T-cell (primary cell): ENCODE results near the gene MRPL51. TPM values are rescaled to one million over a fixed set of nuclear protein-coding genes. Genes with fewer than 3 reads are reported as not detected.

Source experiments
- ATAC-seq, 4 experiments: fragments of 200-7000 bp in 3 of 4; fragments of 150-1000 bp in 1 of 4; cut with Tn5 transposase; replicated peaks in 1 of 4; 1 replicate in 3 of 4; 2 replicates in 1 of 4; pipeline ENCODE4 v1.10.0; 2021; ENCODE audit warnings: moderate library complexity in 3 of 4, mild to moderate bottlenecking in 2 of 4, moderate number of reproducible peaks in 1 of 4
- CTCF ChIA-PET, 2 donors: fragments of 300-600 bp; sonication (Branson Sonifier 250); formaldehyde crosslinking; loops; one replicate each; lab custom pipeline; 2022; ENCODE audit warnings: antibody characterized with exemption in 2 of 2; lab: Charles Lee
- POLR2A ChIA-PET, 2 donors: fragments of 300-600 bp; sonication (Branson Sonifier 250); formaldehyde crosslinking; loops; one replicate each; lab custom pipeline; 2022; ENCODE audit warnings: antibody characterized with exemption in 2 of 2; lab: Charles Lee
- DNase-seq, 35 experiments: peaks; one replicate each; pipeline versions ENCODE4 v3.0.0 to v3.0.0-alpha.2; 2013 to 2023
- H3K27ac ChIP-seq: one replicate; pipeline ENCODE4 v1.5.1; 2013; ENCODE audit warnings: low read length
- H3K27me3 ChIP-seq, 2 experiments: replicated peaks in 1 of 2; 1 replicate in 1 of 2; 2 replicates in 1 of 2; pipeline versions ENCODE4 v1.6.1 to v1.7.0; 2013; ENCODE audit warnings: low read length in 1 of 2, mixed read lengths in 1 of 2; ENCODE audit not compliant: control insufficient read depth in 2 of 2, insufficient read depth in 2 of 2; ENCODE audit errors: extremely low read depth in 1 of 2
- H3K36me3 ChIP-seq, 2 donors: 1 replicate in 1 of 2; 2 replicates in 1 of 2; pipeline versions ENCODE4 v1.6.1 to v1.7.0; 2013; ENCODE audit warnings: low read length in 1 of 2; ENCODE audit not compliant: control insufficient read depth in 2 of 2, insufficient read depth in 1 of 2; ENCODE audit errors: extremely low read depth in 1 of 2
- H3K4me1 ChIP-seq, 2 experiments: 1 replicate in 1 of 2; 2 replicates in 1 of 2; pipeline versions ENCODE4 v1.6.1 to v1.7.0; 2013; ENCODE audit warnings: low read length in 2 of 2, mixed read lengths in 1 of 2; ENCODE audit not compliant: insufficient read depth in 2 of 2, control insufficient read depth in 1 of 2; ENCODE audit errors: extremely low read depth in 1 of 2
- H3K4me3 ChIP-seq, 2 donors: 1 replicate in 1 of 2; 2 replicates in 1 of 2; pipeline versions ENCODE4 v1.5.1 to v1.7.0; 2013; ENCODE audit warnings: mild to moderate bottlenecking in 2 of 2, low read length in 1 of 2, moderate library complexity in 1 of 2; ENCODE audit not compliant: control insufficient read depth in 1 of 2; ENCODE audit errors: extremely low read depth in 1 of 2
- H3K9me3 ChIP-seq: 2 replicates; pipeline ENCODE4 v1.7.0; 2013
- H3K27ac Mint-ChIP-seq, 2 donors: one replicate each; pipeline ENCODE4 v1.8.0; 2020 to 2021; ENCODE audit warnings: mild to moderate bottlenecking in 2 of 2, mixed read lengths in 2 of 2
- H3K27me3 Mint-ChIP-seq, 2 donors: one replicate each; pipeline ENCODE4 v1.8.0; 2021 to 2022; ENCODE audit warnings: mixed read lengths in 2 of 2
- H3K36me3 Mint-ChIP-seq: one replicate; pipeline ENCODE4 v1.8.0; 2021; ENCODE audit warnings: mixed read lengths
- H3K4me1 Mint-ChIP-seq, 3 donors: one replicate each; pipeline ENCODE4 v1.8.0; 2020 to 2022; ENCODE audit warnings: mixed read lengths in 3 of 3, mild to moderate bottlenecking in 1 of 3
- H3K4me3 Mint-ChIP-seq, 3 donors: one replicate each; pipeline ENCODE4 v1.8.0; 2020 to 2022; ENCODE audit warnings: mild to moderate bottlenecking in 3 of 3, mixed read lengths in 3 of 3, moderate library complexity in 3 of 3
- H3K9me3 Mint-ChIP-seq, 3 donors: one replicate each; pipeline ENCODE4 v1.8.0; 2020 to 2022; ENCODE audit warnings: mixed read lengths in 3 of 3
- WGBS: methylation state at CpG from one replicate; pipeline ENCODE4 v1.1.5; 2013; ENCODE audit warnings: missing lambda C conversion rate; ENCODE audit not compliant: insufficient coverage; 5-methylcytosine and 5-hydroxymethylcytosine counted together
- total RNA-seq, 35 experiments: library from RNA in 6 of 35; stranded (reverse) in 6 of 35; fragments of 120-200 nt in 1 of 35; gene quantifications; one replicate each; pipeline versions ENCODE4 v1.2.1 to v1.2.4 and lab custom pipeline; 2013 to 2026

The MRPL51 gene
- total RNA-seq, 5 donors from 2014 or later (not counting 1 experiment from before 2014, with no cell fraction given), result 34.3 to 86.6 (median 80.3) TPM

GRCh38 chr12:6463216-6463615 is 29.8 kb downstream of the MRPL51 start:
- peak overlapping the region; percentile 22 to 40 for H3K4me3 ChIP-seq
- Mint-ChIP-seq H3K36me3 (peaks cover 69% of the 10 kb centered on the region), H3K9me3 (no peaks in the 10 kb centered on the region), H3K27ac (peak overlapping the region; percentile 98), H3K27me3 (no peaks in the 10 kb centered on the region), H3K4me1 (peaks cover 92 to 96% (median 96%) of the 10 kb centered on the region in 3 donors), H3K4me3 (peak overlapping the region; percentile 69 to 81 (median 69))
- peaks cover 59 to 88% of the 10 kb centered on the region in 2 experiments for H3K4me1 ChIP-seq
- no CpG with 5 or more reads among the region's 7 CpGs for WGBS
- ATAC-seq (peak; percentile 19 to 43 (median 41)), DNase-seq (peak in 10 of 35 experiments; percentile 18 to 57 (median 40))
- H3K27me3 ChIP-seq, result no peaks in the 10 kb centered on the region
- no peaks in the 10 kb centered on the region for H3K9me3 ChIP-seq
- peaks cover 17 to 77% of the 10 kb centered on the region in 2 donors for H3K36me3 ChIP-seq
- H3K27ac ChIP-seq, result peak overlapping the region; percentile 92
- ChIA-PET CTCF (interaction anchor here (0.6 to 4.2 kb wide), 10 partner anchors 8 to 128 kb away, joined by 3 to 25 read pairs (median 5); partner anchors contain the start of gene VAMP1 (in 1 of the 2)), POLR2A (interaction anchor here (0.6 to 1.2 kb wide), 5 partner anchors 10 to 1710 kb away, joined by 3 to 6 read pairs (median 3); partner anchors contain the start of gene TAPBPL (in 1 of the 2))

GRCh38 chr12:6462234-6462995 is 30.6 kb downstream of the MRPL51 start:
- 67% methylated on average over 11 of the region's 14 CpGs for WGBS
- CTCF ChIA-PET, result interaction anchor here (0.5 to 4.2 kb wide), 16 partner anchors 8 to 128 kb away, joined by 3 to 25 read pairs (median 7); partner anchors contain the start of genes VAMP1 (in 2 of the 2), CD27 (in 1 of the 2) and TAPBPL (in 1 of the 2)

DNA sequence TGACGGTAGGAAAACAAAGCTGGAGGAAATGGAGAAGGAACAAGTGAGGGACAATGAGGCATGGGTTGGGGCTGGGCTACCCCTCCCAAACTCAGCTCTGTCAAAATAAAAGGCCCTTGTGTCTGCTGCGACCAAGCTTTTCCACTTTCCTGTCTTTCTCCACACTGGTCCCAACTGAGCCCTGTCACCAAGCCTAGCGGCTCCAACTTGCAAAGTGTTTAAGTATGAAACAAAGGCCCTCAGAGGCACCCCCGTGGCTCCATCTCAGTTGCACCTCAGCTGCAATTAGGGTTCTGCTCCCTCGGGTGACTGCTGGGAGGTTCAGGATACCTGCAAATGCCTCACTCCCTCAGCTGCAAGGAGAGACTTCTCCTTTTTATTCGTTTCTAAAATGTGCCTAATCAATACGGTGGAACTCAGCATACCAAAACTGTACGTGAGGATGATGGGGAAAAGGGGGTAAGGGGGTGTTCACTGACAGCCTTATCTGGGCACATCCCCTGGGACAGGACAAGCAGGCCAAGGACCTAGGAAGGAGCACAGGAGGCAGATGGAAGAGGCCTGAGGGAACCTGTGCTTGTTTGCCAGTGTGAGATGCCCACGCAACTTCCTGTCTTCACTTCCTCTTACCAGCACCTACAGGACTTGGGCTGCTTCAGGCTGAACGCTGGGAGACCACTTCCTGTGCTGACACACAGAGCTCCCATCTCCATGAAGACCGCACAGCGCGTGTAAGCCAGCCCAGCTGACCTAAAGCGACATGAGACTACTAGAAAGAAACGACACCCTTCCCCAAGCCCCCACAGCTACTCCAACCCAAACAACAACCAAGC is 31.4 kb downstream of the MRPL51 start:
- Histone ChIP-seq H3K4me3 (peak overlapping the region; percentile 29 to 30), H3K36me3 (peaks cover 25 to 88% of the 10 kb centered on the region in 2 donors), H3K27ac (peak overlapping the region; percentile 92), H3K9me3 (no peaks in the 10 kb centered on the region), H3K27me3 (no peaks in the 10 kb centered on the region), H3K4me1 (peaks cover 60 to 91% of the 10 kb centered on the region in 2 experiments)
- peak overlapping the region; percentile 69 to 81 (median 69) for H3K4me3 Mint-ChIP-seq
- H3K4me1 Mint-ChIP-seq, result peaks cover 84 to 91% (median 90%) of the 10 kb centered on the region in 3 donors
- CTCF ChIA-PET, result interaction anchor here (0.5 to 4.2 kb wide), 19 partner anchors 9 to 127 kb away, joined by 3 to 25 read pairs (median 6); partner anchors contain the start of genes CD27 (in 1 of the 2), GAPDH (in 1 of the 2), TAPBPL (in 1 of the 2) and VAMP1 (in 1 of the 2)
- peak; percentile 61 to 93 (median 85) for DNase-seq
- no peaks in the 10 kb centered on the region for H3K27me3 Mint-ChIP-seq
- WGBS, result 9% methylated on average over 9 of the region's 15 CpGs
- peak overlapping the region; percentile 98 for H3K27ac Mint-ChIP-seq
- POLR2A ChIA-PET, result interaction anchor here (0.6 to 2.7 kb wide), 8 partner anchors 9 to 334 kb away, joined by 3 to 18 read pairs (median 6); partner anchors contain the start of genes VAMP1 (in 2 of the 2), GAPDH (in 1 of the 2) and TAPBPL (in 1 of the 2)
- peak; percentile 87 to 89 (median 88) for ATAC-seq
- peaks cover 69% of the 10 kb centered on the region for H3K36me3 Mint-ChIP-seq
- H3K9me3 Mint-ChIP-seq, result no peaks in the 10 kb centered on the region

More at GRCh38 chr12:6462234-6462995, 30.6 kb downstream of the MRPL51 start:
- Histone ChIP-seq H3K9me3 (no peaks in the 10 kb centered on the region), H3K4me1 (peaks cover 58 to 86% of the 10 kb centered on the region in 2 experiments), H3K27ac (peak overlapping the region; percentile 92), H3K4me3 (peak overlapping the region; percentile 26 to 30), H3K36me3 (peaks cover 22 to 83% of the 10 kb centered on the region in 2 donors), H3K27me3 (no peaks in the 10 kb centered on the region)
- no peaks in the 10 kb centered on the region for H3K9me3 Mint-ChIP-seq
- H3K27ac Mint-ChIP-seq, result peak overlapping the region; percentile 98
- ATAC-seq, result peak in 2 of 4 experiments; percentile 17 to 59
- POLR2A ChIA-PET, result interaction anchor here in 1 of 2 donors (0.6 to 2.7 kb wide), 5 partner anchors 8 to 333 kb away, joined by 3 to 18 read pairs (median 11); partner anchors contain the start of genes GAPDH, TAPBPL and VAMP1
- H3K27me3 Mint-ChIP-seq, result no peaks in the 10 kb centered on the region
- H3K4me3 Mint-ChIP-seq, result peak overlapping the region; percentile 69 to 81 (median 69)
- H3K36me3 Mint-ChIP-seq, result peaks cover 70% of the 10 kb centered on the region
- H3K4me1 Mint-ChIP-seq, result peaks cover 86 to 92% (median 91%) of the 10 kb centered on the region in 3 donors
- peak in 10 of 35 experiments; percentile 23 to 74 (median 29) for DNase-seq

DNA sequence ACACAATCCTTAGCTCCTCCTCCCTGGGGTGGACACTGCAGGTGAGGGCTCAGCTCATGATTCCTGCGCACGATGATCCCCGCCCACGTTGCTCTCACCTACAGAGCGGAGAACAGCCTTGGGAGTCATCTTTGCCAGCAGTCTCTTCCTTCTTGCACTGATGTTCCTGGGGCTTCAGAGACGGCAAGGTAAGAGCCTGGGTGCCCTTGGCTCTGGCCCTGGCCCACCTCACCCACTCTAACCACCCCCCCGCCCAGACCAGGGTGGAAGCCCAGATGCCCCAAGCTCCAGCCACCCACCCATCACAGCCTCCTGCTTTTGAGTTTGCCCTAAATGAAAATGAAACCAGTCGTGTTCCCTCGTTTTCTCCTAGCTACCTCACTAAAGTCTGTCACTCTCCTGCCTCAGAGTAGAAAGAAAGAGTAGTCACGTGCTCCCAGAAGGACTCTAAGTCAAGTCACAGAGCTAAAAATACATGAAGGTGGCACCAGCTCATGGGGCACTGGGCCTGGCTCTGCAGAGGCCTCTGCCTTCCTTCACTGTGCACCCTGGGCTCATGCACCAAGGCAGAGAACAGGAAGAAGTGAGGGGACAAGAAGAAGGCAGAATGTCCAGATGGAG is 32.2 kb downstream of the MRPL51 start:
- POLR2A ChIA-PET, result interaction anchor here (1.0 to 2.7 kb wide), 4 partner anchors 8 to 11 kb away, joined by 3 to 18 read pairs (median 8); partner anchors contain the start of genes VAMP1 (in 2 of the 2) and TAPBPL (in 1 of the 2)
- WGBS, result 9% methylated on average over 9 of the region's 10 CpGs
- Mint-ChIP-seq H3K27ac (peak overlapping the region; percentile 98), H3K27me3 (no peaks in the 10 kb centered on the region), H3K36me3 (peaks cover 65% of the 10 kb centered on the region), H3K4me3 (peak overlapping the region; percentile 69 to 81 (median 69)), H3K9me3 (no peaks in the 10 kb centered on the region), H3K4me1 (peaks cover 82 to 87% (median 86%) of the 10 kb centered on the region in 3 donors)
- ATAC-seq (peak in 3 of 4 experiments; percentile 4 to 19 (median 7)), DNase-seq (peak in 1 of 35 experiments; percentile 71)
- H3K9me3 ChIP-seq, result no peaks in the 10 kb centered on the region
- peak overlapping the region; percentile 30 to 39 for H3K4me3 ChIP-seq
- no peaks in the 10 kb centered on the region for H3K27me3 ChIP-seq
- peaks cover 23 to 86% of the 10 kb centered on the region in 2 donors for H3K36me3 ChIP-seq
- H3K4me1 ChIP-seq, result peaks cover 55 to 85% of the 10 kb centered on the region in 2 experiments
- CTCF ChIA-PET, result interaction anchor here (0.5 to 4.2 kb wide), 15 partner anchors 9 to 203 kb away, joined by 3 to 25 read pairs (median 5); partner anchors contain the start of genes GAPDH (in 1 of the 2), MRPL51 (in 1 of the 2), TAPBPL (in 1 of the 2) and VAMP1 (in 1 of the 2)
- peak overlapping the region; percentile 92 for H3K27ac ChIP-seq

DNA sequence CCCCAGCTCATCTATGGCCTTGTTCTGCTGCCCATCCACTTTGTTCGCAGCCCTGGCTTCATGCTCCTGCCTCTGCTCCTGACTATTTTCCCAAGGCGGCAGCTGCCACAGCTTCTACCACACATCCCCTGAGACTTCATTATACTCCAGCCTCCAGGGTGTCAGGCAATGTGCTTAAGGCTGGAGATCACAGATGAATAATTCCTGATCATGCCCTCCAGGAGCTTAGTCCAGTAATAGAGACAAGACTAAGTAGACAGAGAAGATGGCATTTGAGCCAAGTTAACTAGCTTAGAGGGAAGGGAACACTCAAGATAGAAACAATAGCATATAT is 34.1 kb downstream of the MRPL51 start:
- H3K9me3 Mint-ChIP-seq, result no peaks in the 10 kb centered on the region
- Histone ChIP-seq H3K9me3 (no peaks in the 10 kb centered on the region), H3K27me3 (no peaks in the 10 kb centered on the region), H3K4me3 (no peak overlapping the region), H3K4me1 (peaks cover 38 to 76% of the 10 kb centered on the region in 2 experiments), H3K36me3 (peaks cover 20 to 86% of the 10 kb centered on the region in 2 donors), H3K27ac (peak overlapping the region; percentile 92)
- POLR2A ChIA-PET, result interaction anchor here (0.5 to 1.6 kb wide), 4 partner anchors 12 to 73 kb away, joined by 3 to 13 read pairs (median 4); partner anchors contain the start of gene VAMP1 (in 1 of the 2)
- H3K36me3 Mint-ChIP-seq, result peaks cover 61% of the 10 kb centered on the region
- no peak for ATAC-seq
- CTCF ChIA-PET, result interaction anchor here in 1 of 2 donors (0.5 to 1.2 kb wide), 3 partner anchors 23 to 1602 kb away, joined by 3 to 5 read pairs (median 5); no protein-coding TSS in a partner anchor
- no peaks in the 10 kb centered on the region for H3K27me3 Mint-ChIP-seq
- peaks cover 74 to 85% (median 85%) of the 10 kb centered on the region in 3 donors for H3K4me1 Mint-ChIP-seq
- peak overlapping the region; percentile 79 to 90 for H3K27ac Mint-ChIP-seq
- H3K4me3 Mint-ChIP-seq, result peak overlapping the region in 1 of 3 donors; percentile 26
- 86% methylated on average over 1 of the region's 2 CpGs for WGBS
- DNase-seq, result no peak
